ENCODE results near the gene BLOC1S5. TPM values are rescaled to one million over a fixed set of nuclear protein-coding genes. Genes with fewer than 3 reads are reported as not detected.

BLOC1S5 gene
- total and polyA plus RNA-seq, 7 donors: 5.6 to 17.7 (median 7.6) TPM

DNA sequence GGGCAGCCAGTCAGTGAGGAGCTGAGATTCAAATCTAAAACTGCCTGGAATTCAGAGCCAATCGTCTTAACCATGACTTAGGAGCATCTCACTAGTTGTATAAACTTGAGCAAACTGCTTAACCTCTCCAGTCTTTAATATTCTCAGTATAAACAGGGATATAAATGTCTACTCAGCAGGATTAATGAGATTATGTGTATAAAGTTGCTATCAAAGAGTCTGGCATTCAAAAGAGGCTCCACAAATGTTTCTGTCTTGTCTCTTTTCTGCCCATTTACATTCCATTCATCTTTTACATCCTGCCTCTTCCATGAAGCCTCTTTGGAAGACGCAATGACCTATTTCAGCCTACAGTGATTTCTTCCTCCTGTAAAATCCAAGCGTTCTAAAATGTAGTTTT is 66.9 kb downstream of the BLOC1S5 start:
- Histone ChIP-seq H3K27ac (no peak overlapping the region), H3K9me3 (peaks cover 4% of the 10 kb centered on the region), H3K27me3 (ENCODE audit: insufficient read depth in 3 of 3, low read length in 2 of 3) (no peaks in the 10 kb centered on the region), H3K4me3 (no peak overlapping the region), H3K4me1 (no peaks in the 10 kb centered on the region), H3K36me3 (ENCODE audit: insufficient read depth in 1 of 2, low read depth in 1 of 2) (no peaks in the 10 kb centered on the region)
- intact Hi-C loops (cut with DNase I): no loop called here
- DNase-seq (no peak), ATAC-seq (no peak)
- TF ChIP-seq, protein P1, sequence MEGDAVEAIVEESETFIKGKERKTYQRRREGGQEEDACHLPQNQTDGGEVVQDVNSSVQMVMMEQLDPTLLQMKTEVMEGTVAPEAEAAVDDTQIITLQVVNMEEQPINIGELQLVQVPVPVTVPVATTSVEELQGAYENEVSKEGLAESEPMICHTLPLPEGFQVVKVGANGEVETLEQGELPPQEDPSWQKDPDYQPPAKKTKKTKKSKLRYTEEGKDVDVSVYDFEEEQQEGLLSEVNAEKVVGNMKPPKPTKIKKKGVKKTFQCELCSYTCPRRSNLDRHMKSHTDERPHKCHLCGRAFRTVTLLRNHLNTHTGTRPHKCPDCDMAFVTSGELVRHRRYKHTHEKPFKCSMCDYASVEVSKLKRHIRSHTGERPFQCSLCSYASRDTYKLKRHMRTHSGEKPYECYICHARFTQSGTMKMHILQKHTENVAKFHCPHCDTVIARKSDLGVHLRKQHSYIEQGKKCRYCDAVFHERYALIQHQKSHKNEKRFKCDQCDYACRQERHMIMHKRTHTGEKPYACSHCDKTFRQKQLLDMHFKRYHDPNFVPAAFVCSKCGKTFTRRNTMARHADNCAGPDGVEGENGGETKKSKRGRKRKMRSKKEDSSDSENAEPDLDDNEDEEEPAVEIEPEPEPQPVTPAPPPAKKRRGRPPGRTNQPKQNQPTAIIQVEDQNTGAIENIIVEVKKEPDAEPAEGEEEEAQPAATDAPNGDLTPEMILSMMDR (IDR thresholded peaks at IDR 0.05): no peak
- 83 to 90% (median 84%) methylated on average over 3 of the region's 3 CpGs for WGBS, 3 donors

DNA sequence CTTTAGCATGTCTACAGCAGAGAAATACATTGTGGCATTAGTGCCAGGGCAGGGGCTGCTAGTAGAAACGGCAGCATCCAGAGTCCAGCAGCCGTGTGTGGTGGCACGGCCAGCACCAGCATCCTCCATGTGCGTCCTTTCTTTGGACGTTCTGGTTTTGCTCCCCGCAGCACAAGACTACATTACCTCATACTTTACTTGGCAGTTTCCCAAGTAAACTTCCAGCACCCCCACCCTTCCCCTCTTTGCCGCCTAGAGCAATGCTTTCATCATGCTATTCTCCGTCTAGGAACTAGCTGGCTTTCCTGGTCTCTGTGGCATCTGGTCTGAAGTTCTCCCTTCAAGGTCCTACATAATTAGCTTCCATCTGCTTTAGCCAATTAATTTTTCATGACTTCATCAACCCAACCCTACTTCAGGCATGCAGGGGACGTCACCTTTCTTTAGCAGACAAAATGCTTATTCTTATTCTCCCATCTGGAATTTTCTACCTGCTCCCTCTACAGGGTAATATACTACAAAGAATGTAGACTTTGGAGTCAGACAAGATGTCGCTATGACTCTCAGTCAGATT is 67.6 kb downstream of the BLOC1S5 start:
- H3K4me1 ChIP-seq: no peaks in the 10 kb centered on the region
- no peaks in the 10 kb centered on the region for H3K27me3 ChIP-seq (ENCODE audit: insufficient read depth in 3 of 3, low read length in 2 of 3)
- H3K9me3 ChIP-seq: peaks cover 4% of the 10 kb centered on the region
- H3K36me3 ChIP-seq (ENCODE audit: insufficient read depth in 1 of 2, low read depth in 1 of 2): no peaks in the 10 kb centered on the region
- no peak for DNase-seq
- WGBS, 3 donors: 34 to 38% (median 35%) methylated on average over 10 of the region's 10 CpGs
- TF ChIP-seq, protein P1 (IDR thresholded peaks at IDR 0.05): no peak
- ATAC-seq: no peak
- H3K4me3 ChIP-seq: no peak overlapping the region
- no peak overlapping the region for H3K27ac ChIP-seq
- intact Hi-C loops (cut with DNase I): no loop called here

DNA sequence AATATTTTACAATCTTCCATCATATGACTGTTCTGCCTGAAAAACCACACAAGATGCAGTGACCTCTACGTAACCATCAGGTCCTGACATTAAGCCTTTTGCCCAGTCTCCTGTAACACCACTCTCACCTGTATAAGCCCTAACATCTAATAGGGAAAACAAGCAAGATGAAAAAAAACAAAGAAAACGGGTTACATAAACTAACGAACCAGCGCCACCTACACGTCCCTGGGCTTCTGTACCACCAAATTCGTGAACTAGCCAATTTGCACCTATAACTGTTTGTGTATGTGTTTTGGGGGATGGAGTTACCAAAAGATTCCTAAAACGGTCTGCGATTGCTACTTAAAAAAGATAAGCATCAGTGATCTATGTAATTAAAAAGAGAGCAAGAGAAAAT is 70.2 kb downstream of the BLOC1S5 start:
- ATAC-seq: no peak
- WGBS, 3 donors: 80 to 89% (median 80%) methylated on average over 8 of the region's 8 CpGs
- Histone ChIP-seq H3K4me3 (no peak overlapping the region), H3K36me3 (ENCODE audit: insufficient read depth in 1 of 2, low read depth in 1 of 2) (no peaks in the 10 kb centered on the region), H3K4me1 (no peaks in the 10 kb centered on the region), H3K9me3 (peaks cover 4% of the 10 kb centered on the region), H3K27ac (no peak overlapping the region), H3K27me3 (ENCODE audit: insufficient read depth in 3 of 3, low read length in 2 of 3) (no peaks in the 10 kb centered on the region)
- TF ChIP-seq, protein P1 (IDR thresholded peaks at IDR 0.05): no peak
- intact Hi-C loops (cut with DNase I): loop anchor here in 1 of 2 donors (5.0 kb wide), 1 partner anchor 272 kb away; no protein-coding TSS in a partner anchor
- no peak for DNase-seq

DNA sequence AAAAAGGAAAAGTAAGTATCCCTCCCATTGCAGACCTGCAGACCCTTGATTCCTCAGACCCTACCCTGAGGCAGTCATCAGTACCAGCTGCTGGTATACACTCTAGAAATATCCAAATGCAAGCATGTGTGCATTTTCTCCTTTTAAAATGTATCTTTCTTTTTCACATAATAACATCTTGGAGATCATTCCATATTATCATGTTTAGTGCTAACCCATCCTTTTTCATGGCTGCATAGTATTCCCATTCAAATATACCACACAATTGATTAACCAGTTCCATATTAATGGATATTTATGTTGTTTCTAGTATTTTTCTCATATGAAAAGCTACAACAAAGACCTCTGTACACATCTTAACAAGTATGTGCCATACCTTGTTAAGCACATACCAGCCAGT is 70.8 kb downstream of the BLOC1S5 start:
- Histone ChIP-seq H3K4me3 (no peak overlapping the region), H3K9me3 (peaks cover 4% of the 10 kb centered on the region), H3K27ac (no peak overlapping the region), H3K27me3 (ENCODE audit: insufficient read depth in 3 of 3, low read length in 2 of 3) (no peaks in the 10 kb centered on the region), H3K4me1 (no peaks in the 10 kb centered on the region), H3K36me3 (ENCODE audit: insufficient read depth in 1 of 2, low read depth in 1 of 2) (no peaks in the 10 kb centered on the region)
- ATAC-seq (no peak), DNase-seq (no peak)
- TF ChIP-seq, protein P1 (IDR thresholded peaks at IDR 0.05): no peak
- intact Hi-C loops (cut with DNase I): loop anchor here in 1 of 2 donors (5.0 kb wide), 1 partner anchor 271 kb away; no protein-coding TSS in a partner anchor

All from psoas muscle (tissue), 8 donors.